Activated B cell treated with CpG ODN at 0.5 μM for 24 hours (primary cell): ENCODE results near the gene WIPF3. TPM values are rescaled to one million over a fixed set of nuclear protein-coding genes. Genes with fewer than 3 reads are reported as not detected.

Source experiments
- ATAC-seq: fragments of 200-7000 bp; cut with Tn5 transposase; one replicate; pipeline ENCODE4 v1.10.0; 2021; ENCODE audit warnings: low read depth, mild to moderate bottlenecking, moderate library complexity
- CTCF ChIA-PET: fragments of 350-600 bp; sonication (Branson Sonifier 250); formaldehyde crosslinking; loops from one replicate; lab custom pipeline; 2021; ENCODE audit warnings: antibody characterized with exemption; lab: Charles Lee
- POLR2A ChIA-PET: fragments of 350-600 bp; sonication (Branson Sonifier 250); formaldehyde crosslinking; loops from one replicate; lab custom pipeline; 2021; ENCODE audit warnings: antibody characterized with exemption; lab: Charles Lee
- DNase-seq: peaks from one replicate; pipeline ENCODE4 v3.0.0; 2022
- H3K27ac Mint-ChIP-seq: one replicate; pipeline ENCODE4 v1.8.0; 2020; ENCODE audit warnings: mixed read lengths
- H3K27me3 Mint-ChIP-seq: one replicate; pipeline ENCODE4 v1.8.0; 2021; ENCODE audit warnings: mixed read lengths
- H3K36me3 Mint-ChIP-seq: one replicate; pipeline ENCODE4 v1.8.0; 2021; ENCODE audit warnings: low read depth, mixed read lengths
- H3K4me1 Mint-ChIP-seq: one replicate; pipeline ENCODE4 v1.8.0; 2021; ENCODE audit warnings: mixed read lengths
- H3K4me3 Mint-ChIP-seq: one replicate; pipeline ENCODE4 v1.8.0; 2020; ENCODE audit warnings: mild to moderate bottlenecking, mixed read lengths
- H3K9me3 Mint-ChIP-seq: one replicate; pipeline ENCODE4 v1.8.0; 2020; ENCODE audit warnings: mixed read lengths
- intact Hi-C: fragments of 100-400 bp; cut with micrococcal nuclease; formaldehyde crosslinking; loops from one replicate; pipeline ENCODE4 v1.15.1; 2024
- total RNA-seq: library from RNA; stranded (reverse); gene quantifications from 2 replicates; pipeline ENCODE4 v1.2.3, GENCODE V29; 2022
- TF ChIP-seq, protein P1 (sequence below): fragments of 200-600 bp; IDR thresholded peaks from one replicate; pipeline ENCODE4 v1.8.0; 2022; ENCODE audit warnings: antibody characterized with exemption, mild to moderate bottlenecking

The WIPF3 gene
- total RNA-seq, 1 donor from 2014 or later, result not detected

- CTCF ChIA-PET, result no interaction called here
- DNase-seq (no peak), ATAC-seq (no peak)
- Mint-ChIP-seq H3K36me3 (peaks cover 37% of the 10 kb centered on the region), H3K4me3 (no peak overlapping the region), H3K27me3 (no peaks in the 10 kb centered on the region), H3K9me3 (no peaks in the 10 kb centered on the region), H3K4me1 (peaks cover 16% of the 10 kb centered on the region), H3K27ac (no peak overlapping the region)
- TF ChIP-seq, protein P1, sequence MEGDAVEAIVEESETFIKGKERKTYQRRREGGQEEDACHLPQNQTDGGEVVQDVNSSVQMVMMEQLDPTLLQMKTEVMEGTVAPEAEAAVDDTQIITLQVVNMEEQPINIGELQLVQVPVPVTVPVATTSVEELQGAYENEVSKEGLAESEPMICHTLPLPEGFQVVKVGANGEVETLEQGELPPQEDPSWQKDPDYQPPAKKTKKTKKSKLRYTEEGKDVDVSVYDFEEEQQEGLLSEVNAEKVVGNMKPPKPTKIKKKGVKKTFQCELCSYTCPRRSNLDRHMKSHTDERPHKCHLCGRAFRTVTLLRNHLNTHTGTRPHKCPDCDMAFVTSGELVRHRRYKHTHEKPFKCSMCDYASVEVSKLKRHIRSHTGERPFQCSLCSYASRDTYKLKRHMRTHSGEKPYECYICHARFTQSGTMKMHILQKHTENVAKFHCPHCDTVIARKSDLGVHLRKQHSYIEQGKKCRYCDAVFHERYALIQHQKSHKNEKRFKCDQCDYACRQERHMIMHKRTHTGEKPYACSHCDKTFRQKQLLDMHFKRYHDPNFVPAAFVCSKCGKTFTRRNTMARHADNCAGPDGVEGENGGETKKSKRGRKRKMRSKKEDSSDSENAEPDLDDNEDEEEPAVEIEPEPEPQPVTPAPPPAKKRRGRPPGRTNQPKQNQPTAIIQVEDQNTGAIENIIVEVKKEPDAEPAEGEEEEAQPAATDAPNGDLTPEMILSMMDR, result no peak
- intact Hi-C loops, result no loop called here
- POLR2A ChIA-PET, result no interaction called here
Observed at GRCh38 chr7:29962035-29962434, 155.7 kb downstream of the WIPF3 start.

DNA sequence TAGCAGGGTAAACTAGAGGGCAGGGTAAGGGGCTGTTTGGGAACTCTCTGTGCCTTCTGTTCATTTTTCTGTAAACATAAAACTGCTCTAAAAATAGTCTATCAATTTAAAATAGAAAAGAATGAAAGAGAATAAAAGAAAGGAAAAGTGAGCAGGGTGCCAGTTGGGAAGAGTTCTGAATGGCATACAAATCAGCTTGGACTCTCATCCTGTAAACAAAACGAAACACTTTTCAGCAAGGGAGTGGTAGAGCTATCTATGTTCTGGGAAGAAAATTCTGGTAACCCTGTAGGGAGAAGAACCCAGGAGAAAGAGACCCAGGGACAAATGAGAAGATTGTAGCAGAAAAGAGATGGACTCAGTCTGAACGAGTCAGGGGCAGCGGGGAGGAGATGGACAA lies 158.7 kb downstream of the WIPF3 start:
- DNase-seq, result no peak
- intact Hi-C loops, result no loop called here
- peaks cover 53% of the 10 kb centered on the region for H3K36me3 Mint-ChIP-seq
- no peak overlapping the region for H3K4me3 Mint-ChIP-seq
- no peaks in the 10 kb centered on the region for H3K27me3 Mint-ChIP-seq
- ATAC-seq, result no peak
- no peaks in the 10 kb centered on the region for H3K9me3 Mint-ChIP-seq
- peaks cover 2% of the 10 kb centered on the region for H3K4me1 Mint-ChIP-seq
- TF ChIP-seq, protein P1, result no peak
- ChIA-PET POLR2A (no interaction called here), CTCF (interaction anchor here (0.7 kb wide), 1 partner anchor 41 kb away, joined by 3 read pairs; no protein-coding TSS in a partner anchor)
- H3K27ac Mint-ChIP-seq, result no peak overlapping the region

Other genes starting within 250 kb of the WIPF3 start
- gene PRR15, start 242.7 kb upstream of the WIPF3 start, total RNA-seq, result not detected in 2 replicates
- 48.1 and 48.7 TPM in 2 replicates for gene SCRN1, start 183.3 kb downstream of the WIPF3 start, total RNA-seq
- 7.7 and 11.4 TPM in 2 replicates for gene FKBP14, start 220.2 kb downstream of the WIPF3 start, total RNA-seq
- gene PLEKHA8, start 221.9 kb downstream of the WIPF3 start, total RNA-seq, result 7.4 and 9.3 TPM in 2 replicates